HG03135 (cell line): ENCODE data around the gene GPR152.

Experiments
- ATAC-seq: cut with Tn5 transposase; IDR thresholded peaks from one replicate; pipeline ENCODE4 v1.9.1; 2021; ENCODE audit warnings: mild to moderate bottlenecking, moderate library complexity; ENCODE audit not compliant: unreplicated experiment

Gene GPR152

DNA sequence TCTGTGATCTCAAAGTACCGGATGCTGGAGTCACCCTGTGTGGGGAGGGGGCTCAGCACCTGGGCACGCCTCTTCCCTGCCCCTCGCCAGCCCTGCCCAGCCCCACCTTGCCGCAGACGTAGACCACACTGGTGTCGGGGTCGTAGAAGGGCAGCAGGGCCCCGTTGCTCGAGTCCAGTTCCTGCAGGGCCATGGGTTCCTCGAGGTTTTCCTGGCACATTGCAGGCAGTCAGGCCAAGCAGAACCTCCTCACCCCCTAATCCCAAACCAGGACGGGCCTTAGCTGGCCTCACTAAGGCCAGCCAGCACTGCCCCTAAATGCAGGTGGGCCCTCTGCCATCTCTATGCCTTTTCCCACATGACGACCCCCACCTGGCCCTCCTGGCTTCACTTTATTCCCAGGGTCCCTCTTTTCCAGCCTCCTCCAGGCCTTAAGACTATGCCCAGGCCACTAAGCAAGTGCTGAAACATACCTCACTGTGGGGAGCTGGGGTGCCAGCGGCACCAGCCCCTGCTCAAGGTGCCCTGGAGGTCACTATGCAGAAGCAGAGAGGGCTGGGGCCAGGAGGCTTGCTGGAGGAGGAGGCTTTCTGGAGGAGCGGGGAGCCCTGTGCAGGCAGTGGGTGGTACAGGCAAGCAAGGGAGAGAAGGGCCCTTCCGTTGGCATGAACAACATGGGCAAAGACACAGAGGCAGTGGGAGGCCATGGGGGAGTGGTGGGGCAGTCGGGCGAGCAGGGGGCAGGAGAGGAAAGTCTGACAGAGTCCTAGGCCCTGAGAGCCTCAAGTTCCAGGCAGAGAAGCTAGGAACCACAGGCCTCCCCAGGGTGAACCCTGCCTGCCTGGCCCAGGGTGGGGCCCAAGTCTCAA, 12.1 kb downstream of the GPR152 start:
- ATAC-seq = no peak

- ATAC-seq = no peak
Observed at GRCh38 chr11:67439321-67440228, 13.0 kb downstream of the GPR152 start.

DNA sequence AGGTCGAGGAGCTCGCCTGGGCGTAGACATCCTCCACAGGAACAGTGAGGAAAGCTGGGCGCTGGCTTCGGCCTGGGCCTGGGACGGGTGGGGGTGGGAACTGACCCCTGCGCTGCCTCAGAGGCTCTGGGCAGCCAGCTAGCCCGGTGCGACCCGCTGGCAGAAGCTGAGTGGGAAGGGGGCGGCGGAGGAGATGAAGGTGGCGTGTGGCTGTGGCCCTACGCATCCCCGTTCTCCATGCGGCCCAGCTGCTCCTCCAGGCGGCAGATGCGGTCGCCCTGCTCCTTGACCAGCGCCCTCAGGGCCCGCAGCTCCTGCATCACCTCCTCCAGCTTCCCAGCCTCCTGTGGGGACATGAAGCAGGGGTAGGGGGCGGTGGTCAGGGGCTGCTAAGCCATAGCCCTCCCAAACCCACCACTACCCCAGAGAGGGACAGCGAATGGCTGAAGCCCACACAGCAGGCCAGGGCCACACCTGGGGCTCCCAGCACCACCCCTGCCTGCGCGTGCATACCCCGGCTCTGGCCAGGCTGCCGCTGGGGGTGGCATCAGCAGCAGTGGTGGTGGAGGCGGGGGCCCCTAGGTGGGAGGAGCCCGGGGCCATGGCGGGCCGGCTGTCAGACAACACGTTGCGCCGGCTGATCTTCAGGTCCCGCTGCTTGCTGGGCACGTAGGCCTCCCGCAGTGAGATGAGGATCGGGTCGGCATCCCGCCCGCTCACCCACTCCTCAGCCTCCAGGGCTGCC, 14.2 kb downstream of the GPR152 start:
- ATAC-seq = no peak

GRCh38 chr11:67437809-67438157, 14.7 kb downstream of the GPR152 start:
- no peak for ATAC-seq

- no peak for ATAC-seq
Observed at GRCh38 chr11:67437082-67437808, 15.3 kb downstream of the GPR152 start, which contains the start of gene PTPRCAP. TSS of gene PTPRCAP (minus strand) at chr11:67437682. CDS start at chr11:67437619, 63 bp downstream.

DNA sequence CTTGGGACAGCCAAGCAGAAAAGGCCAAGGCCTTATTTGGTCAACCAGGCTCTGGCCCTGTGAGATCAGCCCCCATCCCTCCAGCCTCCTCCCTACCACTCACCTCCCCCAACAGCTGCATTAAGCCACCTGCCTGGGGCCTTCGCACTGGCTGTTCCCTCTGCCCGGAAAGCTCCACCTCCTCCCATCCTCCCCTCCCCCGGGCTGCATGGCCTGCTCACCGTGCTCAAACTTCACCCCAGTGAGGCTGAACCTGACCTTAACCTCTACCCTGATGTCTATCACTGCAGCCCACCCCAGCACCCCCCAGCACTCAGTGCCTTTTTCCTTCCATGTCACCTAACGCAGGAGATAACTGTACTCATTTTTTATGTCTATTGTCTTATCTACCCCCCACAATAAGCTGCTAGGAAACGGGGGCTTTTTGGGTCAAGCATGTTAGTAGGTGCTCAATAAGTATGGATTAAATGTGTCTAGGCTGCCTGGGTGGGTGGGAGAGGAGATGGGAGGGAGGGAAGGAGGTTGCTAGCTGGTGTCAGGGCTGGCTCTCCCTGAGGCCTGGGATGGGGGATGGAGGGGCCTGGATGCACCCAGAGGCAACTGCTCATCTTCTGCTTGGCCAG, 16.0 kb downstream of the GPR152 start:
- ATAC-seq = peak; percentile 38

GRCh38 chr11:67435727-67436458, 16.6 kb downstream of the GPR152 start:
- ATAC-seq = no peak

DNA sequence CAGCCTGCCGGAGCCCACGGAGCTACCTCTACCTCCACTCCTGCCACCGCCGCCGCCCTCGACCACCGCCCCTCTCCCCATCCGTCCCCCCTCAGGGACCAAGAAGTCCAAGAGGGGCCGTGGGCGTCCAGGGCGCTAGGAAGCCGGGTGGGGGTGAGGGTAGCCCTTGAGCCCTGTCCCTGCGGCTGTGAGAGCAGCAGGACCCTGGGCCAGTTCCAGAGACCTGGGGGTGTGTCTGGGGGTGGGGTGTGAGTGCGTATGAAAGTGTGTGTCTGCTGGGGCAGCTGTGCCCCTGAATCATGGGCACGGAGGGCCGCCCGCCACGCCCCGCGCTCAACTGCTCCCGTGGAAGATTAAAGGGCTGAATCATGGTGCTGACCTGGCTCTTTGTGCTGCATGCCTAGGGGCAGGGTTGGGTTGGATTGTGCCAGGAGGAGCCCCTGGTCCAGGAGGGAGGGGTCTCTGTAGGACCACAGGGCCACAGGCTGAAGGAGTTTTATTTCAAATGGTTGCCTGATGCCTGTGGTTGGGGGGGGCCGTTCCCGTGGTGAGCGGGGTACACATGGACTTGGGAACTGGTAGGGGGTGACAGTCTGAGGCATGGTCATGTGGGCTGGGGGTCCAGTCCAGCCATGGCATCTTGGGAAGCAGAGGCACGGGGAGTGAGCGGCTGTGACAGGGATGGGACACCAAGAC, 17.4 kb downstream of the GPR152 start:
- no peak for ATAC-seq

- no peak for ATAC-seq
Observed at GRCh38 chr11:67434395-67434881, 18.1 kb downstream of the GPR152 start.

DNA sequence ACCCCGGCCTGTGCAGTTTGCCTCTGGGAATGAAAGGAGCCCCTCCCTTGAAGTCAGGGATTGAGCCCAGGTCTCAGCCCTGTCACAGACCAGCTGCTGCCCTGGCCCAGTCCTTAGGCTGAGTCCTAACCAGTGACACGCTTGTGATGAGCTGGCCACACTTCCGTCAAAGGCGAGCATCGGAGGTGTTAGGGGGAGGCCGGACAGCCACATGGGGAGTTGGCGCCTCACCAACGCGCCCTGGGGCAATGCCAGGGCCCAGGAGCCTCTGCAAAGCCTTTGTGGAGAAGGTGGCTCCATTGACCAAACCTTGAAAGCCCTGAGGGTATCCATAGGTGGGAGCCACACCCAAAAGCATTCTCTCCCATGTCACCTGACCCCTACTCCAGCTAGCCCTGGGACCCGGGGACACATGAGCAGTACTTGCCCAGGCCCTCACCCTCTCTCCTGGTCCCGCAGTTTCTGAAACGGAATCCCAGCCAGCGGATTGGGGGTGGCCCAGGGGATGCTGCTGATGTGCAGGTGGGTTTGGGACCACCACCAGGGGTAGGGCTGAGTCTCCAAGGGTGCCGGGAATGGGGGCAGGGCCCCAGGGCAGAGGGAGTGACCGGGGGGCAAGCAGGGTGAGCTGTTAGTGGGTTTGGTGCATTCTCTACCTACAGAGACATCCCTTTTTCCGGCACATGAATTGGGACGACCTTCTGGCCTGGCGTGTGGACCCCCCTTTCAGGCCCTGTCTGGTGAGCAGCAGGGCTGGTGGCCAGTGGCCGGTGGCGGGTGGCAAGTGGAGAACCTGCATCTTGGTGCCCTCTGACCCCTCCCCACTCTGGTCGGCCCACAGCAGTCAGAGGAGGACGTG, 18.8 kb downstream of the GPR152 start:
- ATAC-seq = no peak

GRCh38 chr11:67432655-67433349, 19.7 kb downstream of the GPR152 start:
- ATAC-seq = no peak

DNA sequence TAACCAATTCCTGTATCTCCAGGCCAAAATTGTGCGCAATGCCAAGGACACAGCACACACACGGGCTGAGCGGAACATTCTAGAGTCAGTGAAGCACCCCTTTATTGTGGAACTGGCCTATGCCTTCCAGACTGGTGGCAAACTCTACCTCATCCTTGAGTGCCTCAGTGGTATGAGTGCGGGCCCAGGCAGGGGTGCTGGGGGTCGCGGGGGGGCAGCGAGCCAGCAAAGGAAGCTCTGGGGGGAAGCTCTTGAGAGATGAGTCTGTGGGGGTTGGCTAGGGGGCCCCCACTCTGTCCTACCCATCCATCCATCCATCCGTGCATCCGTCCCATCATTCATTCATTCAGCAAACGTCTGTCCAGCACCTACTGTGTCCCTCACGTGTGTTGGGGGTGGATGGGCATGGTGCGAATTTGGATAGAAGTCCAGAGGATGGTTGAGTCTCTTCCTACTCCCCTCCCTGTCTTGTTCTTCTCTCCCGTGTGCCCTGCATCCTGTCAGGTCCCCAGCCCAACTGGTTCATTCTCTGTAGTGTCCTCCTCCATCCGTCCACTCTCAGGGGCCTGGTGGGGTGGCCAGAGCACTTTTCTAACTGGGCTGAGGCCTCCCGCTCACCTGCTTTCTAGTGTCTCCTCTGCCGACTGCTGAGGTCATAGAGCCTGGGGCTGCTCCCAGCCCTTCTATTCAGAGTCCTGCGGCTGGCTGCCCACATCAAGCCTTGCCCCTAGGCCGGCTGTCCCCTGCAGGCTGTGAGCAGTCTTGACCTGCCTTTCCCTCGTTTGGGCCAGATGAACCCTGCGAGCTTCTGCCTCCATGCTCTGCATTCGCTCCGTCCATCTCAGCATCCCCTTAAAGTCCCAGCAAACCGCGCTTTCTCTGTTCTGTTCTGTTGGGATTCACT, 20.9 kb downstream of the GPR152 start:
- ATAC-seq = no peak

DNA sequence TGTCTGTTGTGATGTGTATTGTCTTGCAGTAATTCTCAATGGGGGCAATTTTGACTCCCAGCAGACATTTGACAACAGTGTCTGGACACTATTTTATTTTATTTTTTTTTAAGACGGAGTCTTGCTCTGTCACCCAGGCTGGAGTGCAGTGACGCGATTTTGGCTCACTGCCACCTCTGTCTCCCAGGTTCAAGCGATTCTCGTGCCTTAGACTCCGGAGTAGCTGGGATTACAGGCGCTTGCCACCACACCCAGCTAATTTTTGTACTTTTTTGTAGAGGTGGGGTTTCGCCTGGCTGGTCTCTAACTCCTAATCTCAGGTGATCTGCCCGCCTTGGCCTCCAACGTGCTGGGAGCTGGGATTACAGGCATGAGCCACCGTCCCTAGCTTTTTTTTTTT, 22.8 kb downstream of the GPR152 start:
- ATAC-seq = no peak

GRCh38 chr11:67429038-67429668, 23.4 kb downstream of the GPR152 start:
- ATAC-seq = no peak
